Neuronal stem cell (in vitro differentiated cells): ENCODE data around the gene FIS1.
"Not testable (repeated sequence)": the region's sequence is repeated elsewhere in the genome, so short reads cannot be mapped to it uniquely, and the experiment has no call there.

Experiments used
- DNase-seq: peaks from one replicate; pipeline ENCODE4 v3.0.0-alpha.2; 2013; ENCODE audit warnings: low spot score
- H2AFZ ChIP-seq: one replicate; pipeline ENCODE4 v1.6.1; 2013; ENCODE audit warnings: mild to moderate bottlenecking, low read length, inconsistent platforms
- H2AK5ac ChIP-seq: 2 replicates; pipeline ENCODE4 v1.6.1; 2013; ENCODE audit warnings: low read depth, mild to moderate bottlenecking, inconsistent platforms, low read length, moderate library complexity, mixed read lengths
- H2BK120ac ChIP-seq: 2 replicates; pipeline ENCODE4 v1.6.1; 2013; ENCODE audit warnings: low read depth, mild to moderate bottlenecking, inconsistent platforms, low read length, moderate library complexity, mixed read lengths
- H2BK12ac ChIP-seq: one replicate; pipeline ENCODE4 v1.6.1; 2013; ENCODE audit warnings: low read length, inconsistent platforms
- H2BK15ac ChIP-seq: 2 replicates; pipeline ENCODE4 v1.6.1; 2013; ENCODE audit warnings: mild to moderate bottlenecking, low read length, inconsistent platforms, mixed read lengths
- H2BK5ac ChIP-seq: one replicate; pipeline ENCODE4 v1.6.1; 2013; ENCODE audit warnings: inconsistent platforms, mild to moderate bottlenecking, low read length, moderate library complexity
- H3K14ac ChIP-seq: one replicate; pipeline ENCODE4 v1.6.1; 2013; ENCODE audit warnings: low read length, inconsistent platforms
- H3K18ac ChIP-seq: 2 replicates; pipeline ENCODE4 v1.6.1; 2013; ENCODE audit warnings: low read length, inconsistent platforms
- H3K23ac ChIP-seq: 2 replicates; pipeline ENCODE4 v1.6.1; 2013; ENCODE audit warnings: low read depth, mild to moderate bottlenecking, mixed read lengths, low read length, inconsistent platforms; ENCODE audit not compliant: poor library complexity
- H3K27ac ChIP-seq: replicated peaks from 3 replicates; pipeline ENCODE4 v1.5.1; 2013; ENCODE audit warnings: low read length, inconsistent platforms
- H3K27me3 ChIP-seq, 3 experiments: 2 replicates each; pipeline ENCODE4 v1.6.1; 2013; ENCODE audit warnings: low read length in 3 of 3, mild to moderate bottlenecking in 2 of 3, inconsistent platforms in 1 of 3, low read depth in 1 of 3, mixed read lengths in 1 of 3, moderate library complexity in 1 of 3; ENCODE audit not compliant: control insufficient read depth in 3 of 3, insufficient read depth in 3 of 3
- H3K36me3 ChIP-seq, 2 donors: replicated peaks in 1 of 2; 2 replicates each; pipeline ENCODE4 v1.6.1; 2013; ENCODE audit warnings: low read length in 2 of 2; ENCODE audit not compliant: control insufficient read depth in 2 of 2, insufficient read depth in 2 of 2
- H3K4ac ChIP-seq: 2 replicates; pipeline ENCODE4 v1.6.1; 2013; ENCODE audit warnings: inconsistent platforms, mild to moderate bottlenecking, low read length, moderate library complexity
- H3K4me1 ChIP-seq, 2 donors: 1 replicate in 1 of 2; 2 replicates in 1 of 2; pipeline ENCODE4 v1.6.1; 2013; ENCODE audit warnings: low read length in 2 of 2, low read depth in 1 of 2; ENCODE audit not compliant: control insufficient read depth in 2 of 2, insufficient read depth in 1 of 2
- H3K4me2 ChIP-seq: one replicate; pipeline ENCODE4 v1.6.1; 2013; ENCODE audit warnings: mild to moderate bottlenecking, low read length, inconsistent platforms; ENCODE audit not compliant: insufficient read depth, poor library complexity, severe bottlenecking
- H3K4me3 ChIP-seq, 2 donors: 2 replicates each; pipeline ENCODE4 v1.5.1; 2013; ENCODE audit warnings: low read length in 2 of 2, mild to moderate bottlenecking in 2 of 2, inconsistent platforms in 1 of 2, moderate library complexity in 1 of 2
- H3K79me1 ChIP-seq: one replicate; pipeline ENCODE4 v1.6.1; 2013; ENCODE audit warnings: low read depth, mild to moderate bottlenecking, inconsistent platforms, low read length, moderate library complexity
- H3K9ac ChIP-seq: one replicate; pipeline ENCODE4 v1.6.1; 2013; ENCODE audit warnings: mild to moderate bottlenecking, low read depth, low read length, inconsistent platforms; ENCODE audit not compliant: poor library complexity
- H3K9me3 ChIP-seq, 2 donors: replicated peaks in 1 of 2; 2 replicates each; pipeline versions ENCODE3 to v1.6.1; 2013; ENCODE audit warnings: low read length in 2 of 2, mild to moderate bottlenecking in 2 of 2, inconsistent platforms in 1 of 2, low read depth in 1 of 2, mixed read lengths in 1 of 2, moderate library complexity in 1 of 2; ENCODE audit not compliant: control insufficient read depth in 2 of 2, insufficient read depth in 1 of 2
- H4K8ac ChIP-seq: one replicate; pipeline ENCODE4 v1.6.1; 2013; ENCODE audit warnings: low read depth, mild to moderate bottlenecking, inconsistent platforms, low read length, moderate library complexity
- H4K91ac ChIP-seq: one replicate; pipeline ENCODE4 v1.6.1; 2013; ENCODE audit warnings: low read length, low read depth, mild to moderate bottlenecking, inconsistent platforms; ENCODE audit not compliant: poor library complexity
- WGBS, 2 donors: extraction: QIAGEN DNeasy Blood & Tissue Kit; methylation state at CpG; one replicate each; pipeline ENCODE4 v1.1.7; 2013; ENCODE audit warnings: missing lambda C conversion rate in 2 of 2, mixed read lengths in 1 of 2; ENCODE audit not compliant: insufficient read length in 2 of 2, insufficient replicate concordance in 1 of 2; ENCODE audit errors: extremely low coverage in 2 of 2; 5-methylcytosine and 5-hydroxymethylcytosine counted together

The FIS1 gene

DNA sequence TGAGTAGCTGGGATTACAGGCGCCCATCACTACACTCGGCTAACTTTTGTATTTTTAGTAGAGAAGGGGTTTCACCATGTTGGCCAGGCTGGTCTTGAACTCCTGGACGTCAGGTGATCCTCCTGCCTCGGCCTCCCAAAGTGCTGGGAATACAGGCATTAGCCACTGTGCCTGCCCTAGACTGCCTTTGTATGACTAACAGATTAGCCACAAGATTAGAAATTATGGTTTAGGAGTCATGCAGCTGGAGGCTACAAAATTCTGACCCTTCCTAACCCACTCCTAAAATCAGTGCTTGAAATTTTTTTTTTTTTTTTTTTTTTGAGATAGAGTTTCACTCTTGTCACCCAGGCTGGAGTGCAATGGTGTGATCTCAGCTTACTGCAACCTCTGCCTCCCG, 47.7 kb upstream of the FIS1 start:
- not testable (repeated sequence) for DNase-seq, H4K91ac ChIP-seq, H3K27ac ChIP-seq, H3K79me1 ChIP-seq, H3K18ac ChIP-seq, H3K23ac ChIP-seq, H3K9ac ChIP-seq, H3K4ac ChIP-seq, H3K4me3 ChIP-seq, H2BK120ac ChIP-seq, H2BK12ac ChIP-seq, H2BK15ac ChIP-seq, H3K36me3 ChIP-seq, H2AK5ac ChIP-seq, H3K14ac ChIP-seq, H3K4me1 ChIP-seq, H2BK5ac ChIP-seq, H4K8ac ChIP-seq, H3K9me3 ChIP-seq, H3K4me2 ChIP-seq, H2AFZ ChIP-seq
- peaks cover 0 to 55% (median 12%) of the 10 kb centered on the region in 3 experiments for H3K27me3 ChIP-seq
- WGBS, 2 donors = no CpG with 5 or more reads among the region's 5 CpGs

GRCh38 chr7:101290186-101291037, 45.5 kb upstream of the FIS1 start:
- H3K9ac ChIP-seq, H3K9me3 ChIP-seq, H3K27ac ChIP-seq, H2BK120ac ChIP-seq, H3K4me2 ChIP-seq, H4K91ac ChIP-seq, H4K8ac ChIP-seq, H3K18ac ChIP-seq, H2BK15ac ChIP-seq, H3K4me1 ChIP-seq, H2BK5ac ChIP-seq, DNase-seq, H3K14ac ChIP-seq, H3K36me3 ChIP-seq, H3K4ac ChIP-seq, H2BK12ac ChIP-seq, H3K79me1 ChIP-seq, H3K23ac ChIP-seq, H2AK5ac ChIP-seq: not testable (repeated sequence)
- H3K27me3 ChIP-seq = peaks cover 0 to 53% (median 12%) of the 10 kb centered on the region in 3 experiments
- H3K4me3 ChIP-seq = peak overlapping the region in 1 of 2 donors; percentile 7
- peak overlapping the region; percentile 34 for H2AFZ ChIP-seq
- no CpG with 5 or more reads among the region's 18 CpGs for WGBS, 2 donors

DNA sequence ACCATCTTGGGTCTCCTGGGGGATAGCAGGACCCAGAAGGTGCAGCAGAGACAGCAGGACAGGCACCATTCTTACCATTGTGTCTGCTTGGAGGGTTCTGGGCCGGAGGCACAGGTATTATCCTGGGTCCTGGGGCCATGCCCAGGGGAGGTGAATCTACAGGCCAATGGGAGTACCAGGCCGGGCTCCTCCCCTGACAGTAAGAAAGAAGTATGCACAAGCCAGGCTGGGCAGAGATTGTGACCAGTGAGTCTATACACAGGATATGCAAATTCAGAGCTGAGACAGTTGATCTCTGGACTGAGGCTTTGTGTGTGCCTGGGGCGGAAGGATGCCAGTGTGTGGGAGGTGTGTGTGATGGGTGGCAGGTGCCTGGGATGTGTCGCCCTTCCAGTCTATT, 44.8 kb upstream of the FIS1 start:
- not testable (repeated sequence) for H4K8ac ChIP-seq, H3K4me3 ChIP-seq, H3K9ac ChIP-seq, H3K4me1 ChIP-seq, H3K23ac ChIP-seq, H2AFZ ChIP-seq, H2BK15ac ChIP-seq, H3K4ac ChIP-seq, H3K4me2 ChIP-seq, H2BK120ac ChIP-seq, H3K36me3 ChIP-seq, H3K9me3 ChIP-seq, H2BK5ac ChIP-seq, H2BK12ac ChIP-seq, H3K27ac ChIP-seq, H4K91ac ChIP-seq, H3K14ac ChIP-seq, H3K18ac ChIP-seq, H2AK5ac ChIP-seq, DNase-seq, H3K79me1 ChIP-seq
- no CpG with 5 or more reads among the region's 4 CpGs for WGBS, 2 donors
- peaks cover 0 to 46% (median 12%) of the 10 kb centered on the region in 3 experiments for H3K27me3 ChIP-seq

- no peak overlapping the region for H2AFZ ChIP-seq
- H3K27me3 ChIP-seq = peaks cover 0 to 33% (median 6%) of the 10 kb centered on the region in 3 experiments
- H2BK120ac ChIP-seq = no peak overlapping the region
- H3K36me3 ChIP-seq = no peaks in the 10 kb centered on the region
- no peak overlapping the region for H3K4me3 ChIP-seq
- no peak overlapping the region for H3K23ac ChIP-seq
- no peak overlapping the region for H3K18ac ChIP-seq
- no peaks in the 10 kb centered on the region for H3K79me1 ChIP-seq
- H2BK12ac ChIP-seq = no peak overlapping the region
- H2BK5ac ChIP-seq = no peak overlapping the region
- no peak overlapping the region for H3K14ac ChIP-seq
- no peak for DNase-seq
- no CpG with 5 or more reads among the region's 3 CpGs for WGBS, 2 donors
- no peaks in the 10 kb centered on the region for H3K9me3 ChIP-seq
- peaks cover 0 to 2% of the 10 kb centered on the region in 2 donors for H3K4me1 ChIP-seq
- H2BK15ac ChIP-seq = no peak overlapping the region
- H4K8ac ChIP-seq = no peak overlapping the region
- H2AK5ac ChIP-seq = no peak overlapping the region
- H3K4ac ChIP-seq = no peak overlapping the region
- no peak overlapping the region for H3K4me2 ChIP-seq
- H3K27ac ChIP-seq = no peak overlapping the region
- H3K9ac ChIP-seq = no peak overlapping the region
- H4K91ac ChIP-seq = no peak overlapping the region
These were observed 43.6 kb upstream of the FIS1 start for GRCh38 chr7:101288439-101288838.
